Karpas-422 (cell line): Measurements from ENCODE around the gene MYADML2. TPM values are rescaled to one million over a fixed set of nuclear protein-coding genes. Genes with fewer than 3 reads are reported as not detected.

Experiments
- DNase-seq: peaks from one replicate; pipeline ENCODE4 v3.0.0-alpha.2; 2015
- H2AFZ ChIP-seq: fragments of 200-600 bp; sonication (generic); 2 replicates; pipeline ENCODE4 v1.6.1; 2014; ENCODE audit warnings: antibody characterized with exemption, low read length, mixed read lengths
- H3K27ac ChIP-seq: fragments of 200-600 bp; sonication (generic); 2 replicates; pipeline ENCODE4 v1.5.1; 2014; ENCODE audit warnings: mild to moderate bottlenecking, low read length, moderate library complexity
- H3K27me3 ChIP-seq: fragments of 200-600 bp; sonication (generic); 2 replicates; pipeline ENCODE4 v1.6.1; 2014; ENCODE audit warnings: low read length, mixed read lengths
- H3K36me3 ChIP-seq: fragments of 200-600 bp; sonication (generic); 2 replicates; pipeline ENCODE4 v1.6.1; 2014; ENCODE audit warnings: low read length, mixed read lengths; ENCODE audit not compliant: insufficient read depth
- H3K4me1 ChIP-seq: fragments of 200-600 bp; sonication (generic); 2 replicates; pipeline ENCODE4 v1.6.1; 2014; ENCODE audit warnings: mild to moderate bottlenecking, low read length, mixed read lengths
- H3K4me2 ChIP-seq: fragments of 200-600 bp; sonication (generic); 2 replicates; pipeline ENCODE4 v1.6.1; 2014; ENCODE audit warnings: low read length, low read depth, mild to moderate bottlenecking; ENCODE audit not compliant: poor library complexity, severe bottlenecking
- H3K4me3 ChIP-seq: fragments of 200-600 bp; sonication (generic); 2 replicates; pipeline ENCODE4 v1.5.1; 2014; ENCODE audit warnings: mild to moderate bottlenecking, antibody characterized with exemption, low read length, mixed read lengths
- H3K79me2 ChIP-seq: fragments of 200-600 bp; sonication (generic); 2 replicates; pipeline ENCODE4 v1.6.1; 2014; ENCODE audit warnings: mild to moderate bottlenecking, low read length, mixed read lengths
- H3K9ac ChIP-seq: fragments of 200-600 bp; sonication (generic); 2 replicates; pipeline ENCODE4 v1.6.0; 2014; ENCODE audit warnings: low read length
- H3K9me2 ChIP-seq: fragments of 200-600 bp; sonication (generic), shearing (Covaris generic); replicated peaks from 2 replicates; pipeline ENCODE4 v1.6.0; 2014; ENCODE audit warnings: mild to moderate bottlenecking, low read length, moderate library complexity; ENCODE audit not compliant: insufficient read depth
- H3K9me3 ChIP-seq: fragments of 300-700, 200-600 bp; sonication (generic); 2 replicates; pipeline ENCODE4 v1.6.1; 2014; ENCODE audit warnings: low read length, mixed read lengths
- H4K20me1 ChIP-seq: fragments of 200-600 bp; sonication (generic); 2 replicates; pipeline ENCODE4 v1.6.1; 2014; ENCODE audit warnings: mild to moderate bottlenecking, antibody characterized with exemption, low read length, low read depth; ENCODE audit not compliant: insufficient read depth
- total RNA-seq: library from RNA; depleted of rRNA; stranded (reverse); fragments of >200 nt; shearing (Covaris generic); gene quantifications from 2 replicates; pipeline ENCODE4 v1.2.3, GENCODE V29; 2014; ENCODE audit warnings: low replicate concordance

Gene MYADML2
- total RNA-seq, 1 experiment from 2014 or later, result not detected

DNA sequence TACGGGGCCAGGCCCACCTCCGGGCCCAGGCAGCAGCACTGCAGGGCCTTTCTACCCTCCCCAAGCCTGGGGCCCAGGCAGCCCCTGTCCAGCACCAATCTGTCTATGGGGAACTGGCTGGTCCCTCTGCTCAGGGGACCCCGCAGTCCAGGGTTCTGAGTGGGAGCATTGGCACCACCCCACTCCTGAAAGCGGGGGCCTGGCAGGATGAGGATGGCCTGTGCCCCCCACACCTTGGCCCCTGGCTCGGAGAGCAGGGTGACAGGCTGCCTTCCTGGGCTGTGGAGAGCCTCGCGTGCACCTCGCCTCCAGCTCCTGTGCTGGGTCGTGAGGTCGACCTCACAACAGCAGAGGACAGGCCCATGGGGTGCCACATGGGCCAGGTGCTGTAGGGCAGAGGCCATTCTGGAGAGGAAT is 43.6 kb downstream of the MYADML2 start:
- H3K4me2 ChIP-seq, result no peak overlapping the region
- no peak overlapping the region for H3K4me3 ChIP-seq
- H3K4me1 ChIP-seq, result no peaks in the 10 kb centered on the region; the same call in 1 of the 2 replicates
- no peaks in the 10 kb centered on the region for H3K27me3 ChIP-seq
- no peak overlapping the region for H2AFZ ChIP-seq
- no peaks in the 10 kb centered on the region for H3K9me3 ChIP-seq
- H3K27ac ChIP-seq, result no peak overlapping the region
- no peaks in the 10 kb centered on the region for H3K36me3 ChIP-seq
- no peaks in the 10 kb centered on the region for H3K9me2 ChIP-seq
- 0 out of 2 replicates have a peak, but pooled peaks cover 14% of the 10 kb centered on the region for H4K20me1 ChIP-seq
- no peaks in the 10 kb centered on the region for H3K79me2 ChIP-seq
- DNase-seq, result no peak
- no peak overlapping the region for H3K9ac ChIP-seq

DNA sequence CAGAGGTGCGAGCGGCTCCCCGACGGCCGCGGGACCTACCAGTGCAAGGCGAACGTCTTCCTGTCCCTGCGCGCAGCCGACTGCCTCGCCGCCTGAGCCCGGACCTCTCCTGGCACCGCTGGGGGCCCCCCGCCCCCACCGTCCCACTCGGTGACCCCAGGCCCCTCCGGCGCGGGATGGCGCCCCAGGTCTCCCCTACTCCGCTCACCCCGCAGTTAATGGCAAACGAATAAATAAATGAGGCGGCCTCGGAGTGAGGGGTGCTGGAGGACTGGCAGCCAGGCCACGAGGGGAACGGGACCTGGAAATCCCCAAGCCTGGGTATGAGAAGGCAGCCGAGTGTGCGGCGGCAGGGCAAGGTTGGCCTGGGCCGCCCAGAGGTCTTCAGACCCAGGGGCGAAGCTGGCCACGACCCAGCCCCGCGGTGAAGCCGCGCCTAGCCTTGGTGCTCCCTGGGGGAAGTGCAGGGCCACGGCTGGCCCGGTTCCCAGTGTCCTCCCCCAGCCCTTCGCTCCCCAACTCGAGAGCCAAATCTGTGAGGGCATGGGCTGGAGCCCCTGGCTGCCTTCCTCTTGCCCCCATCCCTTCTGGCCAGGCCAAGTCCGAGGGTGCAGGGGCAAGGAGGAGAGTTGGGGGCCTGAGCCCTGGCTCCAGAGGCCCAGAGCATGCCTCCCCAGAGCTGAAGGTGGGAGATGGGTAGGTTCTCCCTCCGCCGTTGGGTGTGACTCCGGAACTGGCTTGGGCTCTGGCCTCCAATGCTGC is 44.2 kb downstream of the MYADML2 start:
- H3K9me3 ChIP-seq, result no peaks in the 10 kb centered on the region
- no peaks in the 10 kb centered on the region for H3K79me2 ChIP-seq
- H3K36me3 ChIP-seq, result no peaks in the 10 kb centered on the region
- H3K27me3 ChIP-seq, result no peaks in the 10 kb centered on the region
- H3K4me2 ChIP-seq, result no peak overlapping the region
- no peak overlapping the region for H3K27ac ChIP-seq
- H3K4me3 ChIP-seq, result no peak overlapping the region
- no peak overlapping the region for H3K9ac ChIP-seq
- H4K20me1 ChIP-seq, result 0 out of 2 replicates have a peak, but pooled peaks cover 14% of the 10 kb centered on the region
- DNase-seq, result no peak
- H2AFZ ChIP-seq, result no peak overlapping the region
- H3K9me2 ChIP-seq, result no peaks in the 10 kb centered on the region
- no peaks in the 10 kb centered on the region; the same call in 1 of the 2 replicates for H3K4me1 ChIP-seq

DNA sequence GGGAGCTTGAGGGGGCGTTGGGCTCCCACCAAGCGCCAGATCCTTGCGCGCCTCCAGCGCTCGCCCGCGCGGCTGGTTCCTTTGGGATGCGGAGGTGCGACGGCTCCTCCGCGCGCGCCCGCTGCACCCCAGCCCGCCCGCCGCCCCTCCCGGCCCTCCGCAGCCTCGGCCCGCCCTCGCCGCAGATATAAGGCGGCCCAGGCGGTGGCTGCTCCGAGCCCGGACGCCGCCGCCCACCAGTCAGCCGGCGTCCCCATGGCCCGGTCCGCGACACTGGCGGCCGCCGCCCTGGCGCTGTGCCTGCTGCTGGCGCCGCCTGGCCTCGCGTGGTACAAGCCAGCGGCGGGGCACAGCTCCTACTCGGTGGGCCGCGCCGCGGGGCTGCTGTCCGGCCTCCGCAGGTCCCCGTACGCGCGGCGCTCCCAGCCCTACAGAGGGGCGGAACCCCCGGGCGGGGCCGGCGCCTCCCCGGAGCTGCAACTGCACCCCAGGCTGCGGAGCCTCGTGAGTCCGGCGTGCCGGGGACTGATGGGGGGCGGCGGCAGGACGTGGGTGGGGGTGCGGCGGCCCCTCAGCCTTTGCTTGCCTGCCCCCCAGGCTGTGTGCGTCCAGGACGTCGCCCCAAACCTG is 44.9 kb downstream of the MYADML2 start, which contains the start of gene NPB:
NPB (plus strand) TSS at position 216 of the 630 bp plus-strand sequence; CDS start at position 256, 40 bp downstream.
- H3K27ac ChIP-seq, result no peak within 1 kb of the TSS
- no peak within 1 kb of the TSS for H3K4me2 ChIP-seq
- no peaks in the 10 kb centered on the region for H3K9me3 ChIP-seq
- no peaks in the 10 kb centered on the region; the same call in 1 of the 2 replicates for H3K4me1 ChIP-seq
- no peaks in the 10 kb centered on the region for H3K79me2 ChIP-seq
- no peaks in the 10 kb centered on the region for H3K27me3 ChIP-seq
- no peak within 1 kb of the TSS for H3K9ac ChIP-seq
- no peak within 1 kb of the TSS for H2AFZ ChIP-seq
- DNase-seq, result no peak
- no peak within 1 kb of the TSS for H3K4me3 ChIP-seq
- H4K20me1 ChIP-seq, result 0 out of 2 replicates have a peak, but pooled peaks cover 14% of the 10 kb centered on the region
- no peaks in the 10 kb centered on the region for H3K9me2 ChIP-seq
- no peaks in the 10 kb centered on the region for H3K36me3 ChIP-seq

DNA sequence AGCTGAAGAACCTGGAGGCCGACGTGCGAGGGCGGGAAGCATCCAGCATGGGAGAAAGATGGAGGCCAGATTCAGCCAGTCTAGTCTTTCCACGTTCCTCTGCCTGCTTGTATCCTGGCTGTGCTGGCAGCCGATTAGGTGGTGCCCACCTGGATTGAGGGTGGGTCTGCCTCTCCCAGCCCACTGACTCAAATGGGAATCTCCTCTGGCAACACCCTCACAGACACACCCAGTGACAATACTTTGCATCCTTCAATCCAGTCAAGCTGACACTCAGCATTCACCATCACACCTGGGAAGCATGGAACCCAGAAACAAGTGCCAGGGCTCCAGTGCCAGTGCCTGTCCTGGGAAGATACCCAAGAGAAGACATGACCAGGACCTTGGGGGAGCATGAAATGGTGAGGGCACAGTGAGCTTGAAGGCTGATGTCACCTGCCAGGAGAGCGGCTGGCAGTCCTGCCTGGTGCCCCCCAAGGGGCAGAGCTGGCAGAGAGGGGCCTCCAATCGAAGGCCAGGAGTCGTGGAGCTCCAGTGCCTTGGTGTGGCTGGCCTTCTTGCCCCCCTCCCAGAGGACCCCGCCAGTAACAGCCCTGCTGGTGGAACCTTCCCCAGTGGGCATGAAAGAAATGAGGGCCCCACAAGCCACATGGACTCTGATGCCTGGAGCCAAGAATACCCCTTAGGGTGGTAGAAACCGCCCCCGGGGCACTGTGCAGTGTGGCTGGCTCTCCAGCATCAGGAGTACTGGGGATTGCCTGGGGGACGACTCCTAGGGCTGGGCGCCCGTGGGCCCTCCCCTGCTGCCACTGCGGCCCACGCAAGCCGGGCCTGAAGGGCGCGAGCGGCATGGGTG is 45.6 kb downstream of the MYADML2 start:
- Histone ChIP-seq H3K4me1 (no peaks in the 10 kb centered on the region; the same call in 1 of the 2 replicates), H3K9me3 (no peaks in the 10 kb centered on the region), H4K20me1 (0 out of 2 replicates have a peak, but pooled peaks cover 14% of the 10 kb centered on the region), H3K4me2 (no peak overlapping the region), H2AFZ (no peak overlapping the region), H3K36me3 (no peaks in the 10 kb centered on the region), H3K9ac (no peak overlapping the region), H3K4me3 (no peak overlapping the region), H3K9me2 (no peaks in the 10 kb centered on the region), H3K27ac (no peak overlapping the region), H3K79me2 (no peaks in the 10 kb centered on the region), H3K27me3 (no peaks in the 10 kb centered on the region)
- DNase-seq, result no peak

DNA sequence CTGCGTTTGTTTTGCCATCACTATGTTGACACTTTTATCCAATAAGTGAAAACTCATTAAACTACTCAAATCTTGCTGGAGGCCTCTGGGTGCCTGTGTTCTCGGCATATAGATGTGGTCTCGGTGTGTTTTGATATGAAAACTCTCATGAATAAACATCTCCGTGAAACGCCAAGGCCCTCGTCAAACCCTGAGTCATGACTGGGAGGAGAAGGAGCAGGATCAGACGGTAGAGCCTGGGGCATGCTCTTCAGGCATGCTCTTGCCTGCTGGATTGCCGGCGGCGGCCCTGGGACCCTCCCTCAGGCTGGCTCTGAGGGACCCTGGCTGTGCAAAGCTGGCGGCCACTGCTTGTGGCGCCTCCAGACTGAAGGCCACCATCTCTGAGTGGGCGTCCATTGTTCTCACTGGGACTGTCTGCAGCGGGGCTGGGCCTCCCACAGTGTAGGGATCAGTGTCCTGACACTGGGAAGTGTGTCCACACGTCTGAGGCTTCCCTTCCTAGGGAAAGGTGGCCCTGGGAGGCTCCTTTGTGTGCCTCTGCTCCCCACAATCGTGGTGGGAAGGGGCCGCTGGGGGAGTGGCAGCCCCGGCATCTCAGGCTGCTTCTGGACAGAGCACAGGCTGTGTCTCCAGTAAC is 46.7 kb downstream of the MYADML2 start:
- Histone ChIP-seq H3K79me2 (no peaks in the 10 kb centered on the region), H3K9me3 (no peaks in the 10 kb centered on the region), H2AFZ (no peak overlapping the region), H3K9me2 (no peaks in the 10 kb centered on the region), H3K27me3 (no peaks in the 10 kb centered on the region), H3K4me1 (no peaks in the 10 kb centered on the region; the same call in 1 of the 2 replicates), H3K27ac (no peak overlapping the region), H3K4me3 (no peak overlapping the region), H3K4me2 (no peak overlapping the region), H3K9ac (no peak overlapping the region), H4K20me1 (0 out of 2 replicates have a peak, but pooled peaks cover 14% of the 10 kb centered on the region), H3K36me3 (no peaks in the 10 kb centered on the region)
- DNase-seq, result no peak

DNA sequence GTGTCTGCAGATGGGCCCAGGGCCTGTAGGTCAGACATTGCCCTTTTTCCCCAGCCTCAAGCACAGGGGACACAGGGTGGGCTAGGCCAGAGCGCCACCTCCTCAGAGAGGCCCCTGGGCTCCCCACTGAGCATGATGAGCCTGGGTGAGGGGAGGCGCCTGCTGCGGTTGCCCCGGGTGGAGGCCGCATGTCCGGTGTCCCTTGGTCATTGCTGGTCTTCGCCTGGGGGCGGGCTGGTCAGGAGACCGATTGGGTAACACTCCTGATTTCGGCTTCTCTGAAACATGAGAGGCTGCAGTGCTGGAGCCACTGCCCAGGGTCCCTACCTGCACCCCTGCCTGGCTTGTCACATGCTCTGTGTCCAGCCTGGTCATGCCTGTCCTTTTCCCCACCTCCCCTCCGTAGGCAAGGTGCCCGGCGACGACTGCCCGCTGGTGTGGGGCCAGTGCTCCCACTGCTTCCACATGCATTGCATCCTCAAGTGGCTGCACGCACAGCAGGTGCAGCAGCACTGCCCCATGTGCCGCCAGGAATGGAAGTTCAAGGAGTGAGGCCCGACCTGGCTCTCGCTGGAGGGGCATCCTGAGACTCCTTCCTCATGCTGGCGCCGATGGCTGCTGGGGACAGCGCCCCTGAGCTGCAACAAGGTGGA is 47.4 kb downstream of the MYADML2 start:
- no peaks in the 10 kb centered on the region for H3K9me3 ChIP-seq
- no peak overlapping the region for H2AFZ ChIP-seq
- H3K27ac ChIP-seq, result no peak overlapping the region
- H3K4me1 ChIP-seq, result no peaks in the 10 kb centered on the region; the same call in 1 of the 2 replicates
- no peak for DNase-seq
- no peaks in the 10 kb centered on the region for H3K79me2 ChIP-seq
- H4K20me1 ChIP-seq, result 0 out of 2 replicates have a peak, but pooled peaks cover 14% of the 10 kb centered on the region
- no peak overlapping the region for H3K9ac ChIP-seq
- H3K36me3 ChIP-seq, result no peaks in the 10 kb centered on the region
- H3K4me3 ChIP-seq, result no peak overlapping the region
- H3K27me3 ChIP-seq, result no peaks in the 10 kb centered on the region
- no peak overlapping the region for H3K4me2 ChIP-seq
- H3K9me2 ChIP-seq, result no peaks in the 10 kb centered on the region

DNA sequence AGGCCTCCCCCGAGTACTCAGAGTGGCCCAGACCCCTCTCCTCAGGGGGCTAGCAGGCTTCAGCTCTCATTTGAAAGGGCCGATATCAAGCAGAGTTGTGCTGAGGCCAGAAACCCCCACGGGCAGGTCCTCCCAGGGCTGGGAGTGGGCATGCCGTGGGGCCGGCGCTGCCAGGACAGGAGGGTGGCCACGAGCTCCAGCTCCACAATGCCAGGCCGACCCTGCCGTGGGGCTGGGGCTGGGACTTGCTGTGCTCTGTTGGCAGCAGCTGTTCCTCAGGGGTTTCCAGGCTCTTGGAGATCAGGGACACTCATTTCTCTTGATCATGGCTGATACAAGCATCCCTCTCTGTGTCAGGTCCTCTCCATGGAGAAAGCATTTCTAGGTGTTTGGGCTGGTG is 48.1 kb downstream of the MYADML2 start:
- no peaks in the 10 kb centered on the region for H3K27me3 ChIP-seq
- no peaks in the 10 kb centered on the region for H3K36me3 ChIP-seq
- H2AFZ ChIP-seq, result no peak overlapping the region
- no peak overlapping the region for H3K4me2 ChIP-seq
- no peak overlapping the region for H3K9ac ChIP-seq
- H4K20me1 ChIP-seq, result 0 out of 2 replicates have a peak, but pooled peaks cover 14% of the 10 kb centered on the region
- no peak overlapping the region for H3K4me3 ChIP-seq
- H3K9me3 ChIP-seq, result no peaks in the 10 kb centered on the region
- 0 out of 2 replicates have a peak, but pooled peaks cover under 1% of the 10 kb centered on the region for H3K79me2 ChIP-seq
- no peaks in the 10 kb centered on the region; the same call in 1 of the 2 replicates for H3K4me1 ChIP-seq
- no peaks in the 10 kb centered on the region for H3K9me2 ChIP-seq
- H3K27ac ChIP-seq, result no peak overlapping the region
- DNase-seq, result no peak
